Cortex of kidney (tissue), 1 donor: ENCODE measurements around the gene TSPY10.
"Not testable (repeated sequence)": the region's sequence is repeated elsewhere in the genome, so short reads cannot be mapped to it uniquely, and the experiment has no call there.

Experiments used
- DNase-seq: peaks from one replicate; lab custom pipeline; 2025; lab: John Stamatoyannopoulos, UW

The TSPY10 gene, protein sequence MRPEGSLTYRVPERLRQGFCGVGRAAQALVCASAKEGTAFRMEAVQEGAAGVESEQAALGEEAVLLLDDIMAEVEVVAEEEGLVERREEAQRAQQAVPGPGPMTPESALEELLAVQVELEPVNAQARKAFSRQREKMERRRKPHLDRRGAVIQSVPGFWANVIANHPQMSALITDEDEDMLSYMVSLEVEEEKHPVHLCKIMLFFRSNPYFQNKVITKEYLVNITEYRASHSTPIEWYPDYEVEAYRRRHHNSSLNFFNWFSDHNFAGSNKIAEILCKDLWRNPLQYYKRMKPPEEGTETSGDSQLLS

GRCh38 chrY:9527580-9527979, at the start of gene TSPY10:
TSS of gene TSPY10 (plus strand) at chrY:9527880. CDS start at chrY:9527926, 46 bp downstream.
- not testable (repeated sequence) for DNase-seq

DNA sequence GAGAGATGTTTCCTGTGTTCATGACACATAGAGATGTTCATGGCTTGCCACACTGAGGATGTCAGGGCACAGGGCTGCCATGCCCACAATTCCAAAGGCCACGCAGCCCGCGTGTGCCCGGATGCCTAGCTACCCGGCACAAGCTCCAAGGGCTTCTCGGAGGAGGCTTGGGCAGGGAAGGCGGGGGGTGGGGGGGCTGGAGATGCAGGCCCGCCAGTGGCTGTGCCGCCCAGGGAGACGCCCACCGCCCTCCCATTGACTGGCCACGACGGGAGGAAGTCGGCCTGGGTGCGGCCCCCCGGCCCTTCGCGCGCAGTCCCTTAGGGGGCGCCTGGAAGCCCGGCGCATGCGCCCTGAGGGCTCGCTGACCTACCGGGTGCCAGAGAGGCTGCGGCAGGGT, 40.7 kb upstream of the TSPY10 start, which contains the start of gene TSPY9:
Gene TSPY9, plus strand, starts transcription at position 301 of the 400 bp plus-strand sequence. Its CDS starts 46 bp downstream, at position 347.
- DNase-seq: not testable (repeated sequence)

GRCh38 chrY:9504396-9504795, 23.3 kb upstream of the TSPY10 start:
- not testable (repeated sequence) for DNase-seq

DNA sequence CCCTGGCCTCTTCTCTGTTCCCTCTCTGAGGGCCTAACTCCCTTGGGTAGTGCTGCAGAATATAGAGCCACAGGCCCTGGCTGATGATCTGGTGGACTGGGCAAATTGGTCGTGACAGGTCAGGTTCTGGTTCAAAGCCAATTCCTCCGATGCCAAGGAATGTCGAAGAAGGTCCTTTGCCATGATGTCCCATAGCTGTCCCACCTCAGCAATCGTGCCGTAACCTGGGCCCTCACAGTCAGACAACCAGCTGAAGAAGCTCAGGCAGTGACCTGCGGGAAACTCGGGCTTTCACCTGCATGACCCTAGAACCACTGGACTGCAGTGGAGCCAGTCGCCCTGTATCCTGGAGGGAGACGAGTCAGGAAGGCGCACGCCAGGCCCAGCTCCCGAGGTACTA, 11.4 kb upstream of the TSPY10 start:
- DNase-seq: not testable (repeated sequence)
